HG03439 (cell line): ENCODE data around the gene SIMC1.
A peak's percentile ranks its signal among the peaks of the same experiment; 100 is the strongest.
"Not testable (repeated sequence)": the region's sequence is repeated elsewhere in the genome, so short reads cannot be mapped to it uniquely, and the experiment has no call there.

Source experiments
- ATAC-seq: cut with Tn5 transposase; IDR thresholded peaks from one replicate; pipeline ENCODE4 v1.9.1; 2021; ENCODE audit warnings: mild to moderate bottlenecking, moderate library complexity; ENCODE audit not compliant: unreplicated experiment

SIMC1 gene

DNA sequence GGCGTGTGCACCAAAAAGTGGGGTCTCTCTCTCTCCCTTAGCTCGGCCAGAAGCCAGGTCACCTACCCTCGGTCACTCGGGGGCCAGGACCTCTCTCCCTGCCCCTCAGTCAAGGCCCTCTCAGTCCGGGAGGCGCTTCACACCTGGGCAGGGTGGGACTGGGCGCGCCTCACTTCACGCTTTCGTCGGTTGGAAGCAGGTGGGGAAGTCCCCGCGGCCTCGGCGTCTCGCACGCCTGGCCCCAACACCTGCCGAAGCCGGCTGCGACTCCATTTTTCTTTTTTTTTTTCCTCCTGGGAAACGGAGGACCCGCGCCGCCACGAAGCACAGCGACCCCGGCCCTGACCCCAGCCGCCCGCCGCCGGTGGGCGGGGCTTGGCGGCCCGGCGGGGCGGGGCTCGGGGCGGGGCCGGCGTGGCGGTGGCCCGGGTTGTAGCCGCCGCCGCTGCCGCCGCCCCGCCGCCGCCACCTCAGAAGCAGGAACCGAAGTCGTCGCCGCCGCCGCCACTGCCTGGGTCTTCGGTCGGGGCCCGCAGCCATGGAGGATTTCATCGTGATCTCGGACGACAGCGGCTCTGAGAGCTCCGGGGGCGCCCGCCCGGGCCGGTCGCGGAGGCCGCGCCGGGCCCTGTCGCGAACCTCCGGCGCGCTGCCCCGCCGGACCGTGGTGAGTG lies at the start of gene SIMC1:
Gene SIMC1 (plus strand): TSS at position 454 of the 674 bp plus-strand sequence. CDS start 85 bp downstream, at position 539.
- ATAC-seq = peak; percentile 67

DNA sequence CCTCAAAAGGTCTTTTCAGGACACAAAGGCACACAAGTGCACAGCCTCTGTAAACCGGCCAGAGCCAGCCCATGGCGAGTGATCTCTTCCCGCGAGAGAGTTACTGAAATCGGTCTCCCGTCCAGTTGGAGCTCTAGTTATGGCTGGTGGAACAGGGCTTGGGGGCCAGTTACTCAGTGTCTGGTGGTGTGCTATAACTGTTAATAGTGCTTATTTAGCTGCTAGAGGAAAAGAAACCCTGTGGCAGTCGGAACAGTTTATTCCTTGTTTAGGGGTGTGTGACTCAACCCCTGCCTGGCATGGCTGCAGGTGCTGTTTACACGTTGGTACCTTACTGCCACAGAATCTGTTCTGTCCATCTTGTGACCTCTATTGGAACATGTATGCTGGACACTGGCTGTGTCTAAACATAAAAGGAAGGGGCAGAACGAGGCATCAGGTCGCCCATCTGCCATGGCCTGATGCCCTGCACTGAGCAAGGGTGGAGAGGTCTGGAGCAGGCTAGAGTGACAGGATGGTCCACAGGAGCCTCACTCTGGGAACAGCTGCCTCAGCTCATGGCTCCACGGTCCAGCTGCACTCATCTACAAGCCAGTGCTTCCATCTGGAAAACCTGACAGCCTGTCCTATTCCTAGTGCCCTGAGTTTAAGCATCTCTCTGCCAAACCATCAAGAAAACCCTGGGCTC lies 49.6 kb upstream of the SIMC1 start:
- ATAC-seq = no peak

DNA sequence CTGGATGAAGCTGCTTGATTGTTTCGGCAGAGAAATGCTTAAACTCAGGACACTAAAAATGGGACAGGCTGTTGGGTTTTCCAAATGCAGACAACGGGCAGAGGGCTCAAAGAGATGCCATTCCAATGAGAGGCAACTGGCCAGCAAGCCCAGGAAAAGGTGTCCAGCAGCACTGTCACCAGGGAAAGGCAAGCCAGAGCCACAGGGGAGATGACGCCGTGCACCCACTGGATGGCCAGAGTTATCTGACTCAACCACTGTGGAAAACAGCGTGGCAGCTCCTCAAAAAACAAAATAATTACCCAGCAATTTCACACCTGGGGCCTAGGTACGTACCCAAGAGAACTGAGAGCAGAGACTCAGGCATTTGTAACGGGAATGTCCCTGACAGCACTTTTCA lies 48.4 kb upstream of the SIMC1 start:
- no peak for ATAC-seq

DNA sequence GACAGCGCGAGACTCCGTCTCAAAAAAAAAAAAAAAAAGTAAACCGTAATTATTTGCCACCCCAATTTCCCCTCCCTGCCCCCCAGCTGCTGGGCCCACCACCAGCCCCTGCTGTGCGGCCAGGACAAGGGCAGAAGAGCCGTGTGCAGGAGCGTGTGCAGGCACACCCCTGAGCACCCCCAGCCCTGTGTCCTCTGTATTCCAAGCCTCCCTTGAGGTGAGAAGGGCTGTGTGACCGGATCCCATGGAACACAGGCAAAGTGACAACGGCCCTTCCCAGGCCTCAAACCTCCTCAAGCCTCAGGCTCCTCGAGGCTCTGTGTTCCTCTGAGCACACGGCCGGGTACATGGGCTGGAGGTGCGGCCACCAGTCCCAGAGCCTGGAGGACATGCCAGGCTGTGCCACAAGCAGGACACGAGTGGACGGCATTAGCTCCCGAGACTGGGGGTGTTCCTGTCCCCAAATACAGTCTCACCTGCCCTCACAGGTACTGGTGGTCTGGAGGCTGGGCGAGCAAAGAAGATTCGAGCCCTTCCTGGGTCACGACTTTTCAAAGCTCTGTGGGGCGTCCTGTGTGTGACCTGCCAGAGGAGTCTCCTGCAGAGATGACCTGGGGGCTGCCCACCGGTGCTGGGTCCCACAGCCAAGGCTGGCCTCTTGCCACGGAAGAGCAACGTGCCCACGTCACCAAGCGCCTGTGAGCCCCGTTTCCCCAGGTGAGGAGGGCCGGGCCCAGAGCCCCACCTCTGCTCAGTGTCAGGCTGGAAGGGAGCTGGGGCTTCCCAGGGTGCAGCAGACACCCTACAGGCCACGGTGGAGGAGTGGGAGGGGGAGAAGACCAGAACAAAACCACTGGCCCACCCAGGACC lies 47.1 kb upstream of the SIMC1 start:
- no peak for ATAC-seq

DNA sequence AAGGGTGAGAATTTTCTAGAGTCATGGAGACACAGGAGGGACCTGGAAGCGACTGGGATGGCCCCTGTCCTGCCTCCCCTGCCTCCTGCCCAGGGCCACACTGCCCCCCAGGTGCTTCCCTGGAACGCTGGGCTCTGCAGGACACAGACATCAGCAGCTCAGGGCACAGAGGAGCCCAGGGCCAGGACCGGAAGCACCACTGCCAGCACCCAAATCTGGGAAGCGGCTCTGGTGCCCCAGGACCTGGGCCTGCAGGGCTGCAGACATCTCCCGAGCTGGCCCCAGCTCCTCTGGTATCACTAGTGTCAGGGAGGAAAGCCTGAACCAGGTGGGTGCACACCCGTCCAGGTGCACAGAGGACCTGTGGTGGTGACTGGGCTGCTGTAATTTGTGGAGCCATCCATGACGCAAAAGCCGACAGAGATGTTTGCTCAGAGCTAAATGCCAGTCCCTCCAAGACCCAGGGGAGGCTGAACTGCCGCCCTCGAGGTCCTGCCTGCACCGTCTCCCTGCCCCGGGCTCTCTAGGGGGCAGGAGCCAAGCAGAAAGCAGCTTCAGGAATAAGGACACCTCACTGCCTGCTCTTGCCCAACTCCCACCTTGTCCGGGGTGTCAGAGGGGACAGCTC lies 46.0 kb upstream of the SIMC1 start:
- ATAC-seq = no peak

DNA sequence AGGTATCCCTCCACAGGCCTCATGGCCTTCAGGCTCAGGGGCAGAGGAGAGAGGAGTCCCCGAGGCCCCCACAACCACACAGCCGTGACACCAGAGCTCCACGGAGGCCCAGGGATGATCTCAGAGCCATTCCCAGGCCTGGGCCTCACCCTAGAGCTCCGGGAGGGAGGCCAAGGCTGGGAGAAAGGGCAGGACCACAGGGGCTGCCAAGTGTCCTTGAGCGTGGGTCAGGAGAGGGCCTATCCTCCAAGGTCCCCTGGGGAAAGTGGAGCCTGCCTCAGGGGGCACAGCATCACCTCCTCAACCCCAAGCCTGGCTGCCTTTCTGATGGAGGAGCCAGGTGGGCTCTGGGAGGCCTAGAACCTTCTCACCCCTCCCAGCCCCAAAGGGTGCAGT lies 45.5 kb upstream of the SIMC1 start:
- not testable (repeated sequence) for ATAC-seq

DNA sequence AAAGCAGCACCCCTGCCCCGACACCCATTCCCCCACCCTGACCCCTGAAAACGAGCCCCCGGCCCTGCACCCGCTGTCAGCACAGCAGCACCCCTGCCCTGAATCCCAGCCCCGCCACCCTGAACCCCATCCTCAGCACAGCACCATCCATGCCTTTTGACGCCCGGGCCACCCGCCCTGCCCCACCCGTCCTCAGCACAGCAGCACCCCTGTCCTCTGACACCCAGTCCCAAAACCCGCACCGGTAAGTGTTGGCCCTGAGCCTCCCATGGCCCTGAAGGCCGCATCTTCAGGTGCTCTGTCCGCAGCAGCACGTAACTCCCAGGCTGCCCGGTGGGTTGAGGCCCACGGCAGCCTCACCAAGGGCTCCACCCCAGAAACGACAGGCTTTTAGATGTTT lies 44.6 kb upstream of the SIMC1 start:
- not testable (repeated sequence) for ATAC-seq

DNA sequence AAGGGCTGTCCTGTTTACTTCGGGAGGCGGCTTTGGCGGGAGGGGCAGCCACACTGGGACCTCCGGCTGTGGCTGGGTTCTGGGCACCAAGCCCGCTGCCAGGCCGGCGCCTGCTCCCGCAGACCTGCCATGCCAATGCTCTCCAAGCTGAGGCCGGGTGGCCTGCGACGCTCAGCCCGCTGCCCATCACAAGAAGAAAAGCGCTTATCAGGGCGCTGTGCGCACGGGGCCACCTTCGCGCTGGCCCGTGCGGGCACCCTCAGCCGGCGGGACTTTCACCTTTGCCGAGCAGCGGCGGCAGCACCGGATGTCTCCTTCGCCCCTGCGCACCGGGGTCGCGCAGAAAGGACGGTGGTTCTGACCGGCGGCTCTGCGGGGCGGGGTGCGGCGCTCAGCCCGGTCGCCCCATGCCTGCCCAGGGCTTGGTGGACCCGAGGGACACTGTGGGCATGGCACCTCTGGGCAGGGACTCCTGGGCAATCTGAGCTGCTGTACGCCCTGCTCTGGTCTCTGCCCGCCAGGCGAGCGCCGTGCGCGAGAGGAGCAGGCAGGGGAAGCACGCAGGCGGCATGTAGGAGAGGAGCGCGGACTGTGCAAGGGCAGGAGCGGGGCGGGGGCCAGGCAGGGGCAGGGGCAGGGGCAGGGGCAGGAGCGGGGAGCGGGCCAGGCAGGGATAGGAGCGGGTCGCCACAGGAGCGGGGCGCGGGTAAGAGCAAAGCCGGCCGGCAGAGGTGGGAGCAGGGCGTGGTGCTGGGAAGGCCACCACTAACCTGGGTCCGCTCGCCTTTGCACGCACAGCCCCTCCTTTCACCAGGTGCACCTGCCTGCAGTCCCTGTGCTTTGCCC lies 43.8 kb upstream of the SIMC1 start:
- ATAC-seq = not testable (repeated sequence)

DNA sequence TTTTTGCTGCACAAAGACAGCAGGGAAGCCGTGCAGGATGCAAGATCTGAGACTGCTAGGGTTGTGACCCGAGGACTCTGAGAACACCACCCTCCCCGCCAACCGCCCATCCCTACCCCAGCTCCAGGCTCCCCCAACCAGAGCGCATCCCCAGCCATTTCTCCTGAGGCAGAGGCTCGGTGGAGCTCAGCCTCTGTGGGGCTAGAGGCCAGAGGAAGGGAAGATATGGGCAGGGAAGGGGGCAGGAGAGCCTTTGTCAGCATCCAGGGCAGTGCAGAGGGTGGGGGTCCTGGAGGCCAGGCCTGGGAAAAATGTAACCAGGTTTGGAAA lies 43.2 kb upstream of the SIMC1 start:
- not testable (repeated sequence) for ATAC-seq

DNA sequence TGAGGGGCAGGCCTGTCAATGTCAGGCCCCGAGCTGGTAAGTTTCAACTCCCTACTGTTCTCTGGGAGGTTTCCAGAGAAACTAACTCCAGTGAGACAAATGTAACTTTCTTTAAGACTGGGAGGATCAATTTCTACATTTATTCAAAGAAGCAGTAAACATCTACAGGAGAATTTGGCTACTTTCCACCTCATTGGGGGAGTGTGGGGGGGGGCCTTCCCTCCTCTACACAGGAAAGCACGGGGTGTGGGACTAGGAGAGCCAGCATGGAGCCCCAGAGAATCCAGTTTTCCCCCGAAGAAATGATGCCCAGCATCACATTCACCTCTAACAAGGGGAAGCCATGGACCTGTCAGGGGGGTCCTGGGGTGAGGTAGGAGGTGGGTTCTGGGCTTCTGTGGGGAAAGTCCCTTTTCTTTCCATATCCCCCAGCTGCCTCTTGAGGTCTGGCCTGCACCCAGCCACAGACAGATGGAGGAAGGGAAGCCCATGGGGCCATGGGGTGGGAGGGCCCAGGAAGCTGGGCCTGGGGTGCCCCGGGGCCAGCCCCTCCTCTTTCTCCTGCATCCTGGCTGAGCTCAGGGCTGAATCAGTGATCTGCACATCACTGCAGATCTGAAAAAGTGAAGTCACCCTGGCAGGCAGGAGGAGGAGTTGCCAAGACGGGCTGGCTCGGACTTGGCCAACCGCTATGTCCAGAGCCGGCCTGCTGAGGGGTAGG lies 42.6 kb upstream of the SIMC1 start:
- not testable (repeated sequence) for ATAC-seq

DNA sequence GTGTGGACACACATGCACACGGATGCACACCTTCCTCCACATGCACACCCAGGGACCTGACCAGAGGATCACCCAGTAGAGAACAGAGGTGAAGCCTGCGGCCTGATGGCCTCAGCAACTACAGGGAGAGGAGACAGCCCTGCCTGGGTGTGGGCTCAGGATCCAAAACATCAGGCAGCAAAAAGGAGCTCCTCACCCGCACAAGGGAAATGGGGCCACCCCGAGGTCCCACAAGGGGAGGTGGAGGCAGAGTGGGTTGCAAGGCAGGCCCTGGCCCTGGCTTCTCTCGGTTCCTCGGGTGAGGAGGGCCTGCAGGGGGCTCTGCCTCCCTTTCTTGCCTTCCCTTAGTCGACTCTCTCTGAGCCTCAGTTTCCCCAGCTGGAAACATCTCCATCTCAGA lies 41.4 kb upstream of the SIMC1 start:
- not testable (repeated sequence) for ATAC-seq

DNA sequence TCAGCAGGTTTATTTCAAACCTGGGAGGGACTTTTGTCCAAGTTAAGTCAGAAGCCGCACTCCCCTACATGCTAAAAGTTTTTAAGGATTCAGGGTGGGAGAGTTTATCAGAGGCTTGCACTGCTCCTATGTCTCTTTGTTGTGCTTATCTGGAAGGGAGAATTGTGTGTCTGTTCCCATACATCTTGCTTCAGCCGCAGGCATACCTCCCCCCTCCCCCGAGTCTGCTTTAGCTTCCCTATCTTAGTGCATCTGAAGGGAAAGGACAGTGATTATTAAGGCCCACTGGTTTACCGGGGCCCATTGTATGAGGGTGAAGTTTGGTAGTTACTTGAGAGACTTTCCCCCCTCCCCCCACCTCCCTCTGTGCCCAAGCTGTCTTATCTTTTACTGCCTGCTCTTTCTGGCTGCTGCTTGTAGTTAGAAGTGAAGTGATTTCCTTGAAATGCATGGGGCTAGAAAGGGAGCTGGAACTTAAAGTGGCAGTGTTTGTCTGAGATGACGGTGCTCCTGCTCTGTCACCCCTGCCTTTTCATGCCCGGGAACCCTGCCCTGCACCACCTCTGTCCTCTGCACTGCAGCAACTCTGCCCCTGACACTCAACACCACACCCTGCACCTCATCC lies 40.9 kb upstream of the SIMC1 start:
- not testable (repeated sequence) for ATAC-seq

DNA sequence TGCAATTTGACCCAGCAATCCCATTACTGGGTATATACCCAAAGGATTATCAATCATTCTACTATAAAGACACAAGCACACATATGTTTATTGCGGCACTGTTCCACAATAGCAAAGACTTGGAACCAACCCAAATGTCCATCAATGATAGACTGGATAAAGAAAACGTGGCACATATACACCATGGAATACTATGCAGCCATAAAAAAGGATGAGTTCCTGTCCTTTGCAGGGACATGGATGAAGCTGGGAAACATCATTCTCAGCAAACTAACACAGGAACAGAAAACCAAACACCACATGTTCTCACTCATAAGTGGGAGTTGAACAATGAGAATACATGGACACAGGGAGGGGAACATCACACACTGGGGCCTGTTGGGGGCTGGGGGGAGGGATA lies 39.9 kb upstream of the SIMC1 start:
- not testable (repeated sequence) for ATAC-seq

DNA sequence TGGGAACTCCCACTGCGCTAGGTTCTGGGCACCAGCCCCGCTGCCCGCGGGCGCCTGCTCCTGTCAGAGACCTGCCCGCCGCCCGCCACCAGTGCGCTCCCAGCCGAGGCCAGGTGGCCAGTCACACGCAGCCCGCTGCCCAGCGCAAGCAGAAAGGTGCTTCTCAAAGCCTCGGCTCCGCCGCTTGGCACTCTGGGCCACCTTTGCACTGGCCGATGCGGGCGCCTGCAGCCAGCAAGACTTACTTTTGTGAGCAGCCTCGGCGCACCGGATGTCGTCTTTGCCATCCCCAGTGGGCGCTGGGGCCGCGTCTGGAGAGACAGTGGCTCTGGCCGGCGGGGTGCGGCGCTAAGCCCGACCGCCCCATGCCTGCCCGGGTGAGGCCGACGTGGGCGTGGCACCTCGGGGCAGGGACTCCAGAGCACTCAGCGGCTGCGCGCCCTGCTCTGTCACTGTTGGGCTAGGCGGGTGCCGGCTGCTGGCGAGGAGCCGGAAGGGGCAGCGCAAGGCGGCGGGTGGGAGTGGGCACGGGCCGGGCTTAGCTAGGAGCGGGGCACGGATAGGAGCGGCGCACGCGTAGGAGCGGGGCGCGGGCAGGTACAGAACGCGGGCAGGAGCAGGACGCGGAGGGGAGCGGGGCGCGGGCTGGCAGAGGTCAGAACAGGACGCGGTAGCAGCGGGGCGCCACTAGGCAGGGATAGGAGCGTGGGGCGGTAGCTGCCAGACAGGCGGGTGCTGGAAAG lies 39.1 kb upstream of the SIMC1 start:
- not testable (repeated sequence) for ATAC-seq

DNA sequence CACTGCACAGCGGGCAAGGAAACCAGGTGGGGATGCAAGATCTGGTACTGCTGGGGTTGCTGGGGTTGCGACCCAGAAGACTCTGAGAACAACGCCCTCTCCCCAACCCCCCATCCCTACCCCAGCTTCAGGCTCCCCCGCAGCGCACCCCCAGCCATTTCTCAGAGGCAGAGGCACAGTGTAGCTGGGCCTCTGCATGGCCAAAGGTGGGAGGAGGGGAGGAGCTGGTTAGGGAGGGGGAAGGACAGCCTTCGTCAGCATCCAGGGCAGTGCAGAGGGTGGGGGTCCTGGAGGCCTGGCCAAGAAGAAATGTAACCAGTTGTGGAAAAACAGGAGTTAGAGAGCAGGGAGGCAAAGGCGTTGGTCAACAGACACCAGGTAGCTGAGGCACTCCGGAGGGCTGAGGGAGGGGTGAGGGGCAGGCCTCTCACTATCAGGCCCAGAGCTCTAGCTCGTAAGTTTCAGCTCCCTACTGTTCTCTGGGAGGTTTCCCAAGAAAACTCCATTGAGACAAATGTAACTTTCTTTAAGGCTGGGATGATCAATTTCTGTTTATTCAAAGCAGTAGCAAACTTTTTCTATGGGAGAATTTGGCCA lies 38.3 kb upstream of the SIMC1 start:
- not testable (repeated sequence) for ATAC-seq

DNA sequence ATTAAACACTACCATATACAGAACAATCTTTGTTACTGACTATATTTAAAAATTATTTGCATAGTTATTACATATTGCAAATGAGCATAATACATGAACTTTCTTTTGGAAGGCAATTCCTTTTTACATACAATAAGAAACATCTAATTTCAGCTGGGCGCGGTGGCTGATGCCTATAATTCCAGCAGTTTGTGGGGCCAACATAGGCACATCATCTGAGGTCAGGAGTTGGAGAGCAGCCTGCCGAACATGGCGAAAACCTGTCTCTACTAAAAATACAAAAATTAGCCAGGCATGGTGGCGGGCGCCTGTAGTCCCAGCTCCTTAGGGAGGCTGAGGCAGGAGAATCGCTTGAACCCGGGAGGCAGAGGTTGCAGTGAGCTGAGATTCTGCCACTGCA lies 36.4 kb upstream of the SIMC1 start:
- ATAC-seq = no peak

DNA sequence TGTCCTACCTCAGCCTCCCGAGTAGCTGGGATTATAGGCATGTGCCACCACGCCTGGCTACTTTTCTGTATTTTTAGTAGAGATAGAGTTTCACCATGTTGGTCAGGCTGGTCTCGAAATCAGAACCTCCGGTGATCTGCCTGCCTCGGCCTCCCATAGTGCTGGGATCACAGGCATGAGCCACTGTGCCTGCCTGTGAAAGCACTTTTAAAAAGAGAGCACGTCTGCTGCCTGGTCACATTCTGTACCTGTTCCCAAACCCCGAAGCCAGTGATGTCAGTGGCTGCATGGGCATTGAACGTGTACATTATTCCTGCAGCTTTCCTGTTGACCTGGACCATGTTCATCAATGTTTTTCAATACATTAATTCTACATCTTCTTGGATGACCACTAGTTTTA lies 35.1 kb upstream of the SIMC1 start:
- no peak for ATAC-seq

DNA sequence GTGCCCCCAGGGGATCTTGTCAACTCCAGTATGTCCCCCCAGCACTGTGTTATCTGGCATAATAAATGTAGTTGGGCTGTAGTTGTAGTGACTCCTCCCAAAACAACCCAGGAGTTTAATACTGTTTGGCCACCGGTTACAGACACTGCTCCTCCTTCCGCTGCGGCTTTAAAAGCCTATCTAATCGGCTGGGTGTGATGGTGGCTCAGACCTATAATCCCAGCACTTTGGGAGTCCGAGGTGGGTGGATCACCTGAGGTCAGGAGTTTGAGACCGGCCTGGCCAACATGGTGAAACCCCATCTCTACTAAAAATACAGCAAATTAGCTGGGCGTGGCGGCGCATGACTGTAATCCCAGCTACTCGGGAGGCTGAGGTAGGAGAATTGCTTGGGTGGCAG lies 34.7 kb upstream of the SIMC1 start:
- ATAC-seq = not testable (repeated sequence)
